ENCODE data around the gene CNTRL.
"Not testable (repeated sequence)": the region's sequence is repeated elsewhere in the genome, so short reads cannot be mapped to it uniquely, and the experiment has no call there.

Gene CNTRL

DNA sequence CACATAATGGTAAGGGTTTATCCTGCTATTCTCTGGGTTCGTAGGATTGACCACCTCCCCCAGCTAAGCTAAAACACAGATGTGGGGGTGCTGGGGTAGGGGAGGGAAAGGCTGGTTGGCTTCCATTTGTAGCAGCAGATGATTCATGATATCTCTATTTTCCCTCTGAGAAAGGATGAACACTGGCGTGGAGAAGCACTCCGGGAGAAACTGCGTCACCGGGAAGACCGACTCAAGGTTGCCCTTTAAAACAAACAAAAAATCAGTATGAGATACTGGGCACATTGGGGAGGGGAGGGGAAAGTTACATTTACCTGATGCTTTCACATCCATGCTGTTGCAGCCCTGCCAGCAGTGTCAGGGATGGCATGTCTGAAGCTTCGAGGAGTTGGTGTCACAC lies 98.7 kb downstream of the CNTRL start:
- no peak for DNase-seq (ENCODE audit: low read depth in 3 of 3, low spot score in 1 of 3)

DNA sequence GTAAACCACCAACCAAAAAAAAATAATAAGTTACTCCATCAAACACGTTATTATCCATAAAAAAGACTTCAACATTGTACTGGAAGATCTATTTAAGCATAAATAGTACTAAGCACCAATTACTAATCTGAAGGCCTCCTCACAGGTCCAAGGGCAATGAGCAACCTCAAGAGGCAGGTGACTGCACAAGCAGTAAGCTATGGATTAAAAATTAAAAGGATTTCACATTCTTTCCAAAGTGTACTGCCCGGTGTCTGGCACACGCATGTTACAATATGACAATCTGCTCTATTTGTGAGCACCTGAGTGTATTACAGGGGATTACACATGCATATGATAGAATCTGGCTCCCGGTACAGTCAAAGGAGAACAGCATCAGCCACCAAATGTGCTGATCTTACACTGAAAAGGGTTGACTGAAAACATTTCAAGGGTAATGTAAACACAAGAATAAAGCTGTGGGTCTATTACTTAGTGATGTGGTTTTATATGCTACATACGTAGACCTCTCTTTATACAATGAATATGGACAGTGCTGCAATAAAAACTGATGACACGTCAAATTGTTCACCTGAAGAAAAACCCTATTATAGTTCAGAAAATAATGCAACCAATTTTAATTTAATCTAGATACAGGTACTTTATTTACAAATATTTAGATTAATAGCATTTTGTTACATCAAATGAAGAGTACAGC lies 104.1 kb downstream of the CNTRL start:
- DNase-seq (ENCODE audit: low read depth in 3 of 3, low spot score in 1 of 3) = no peak

DNA sequence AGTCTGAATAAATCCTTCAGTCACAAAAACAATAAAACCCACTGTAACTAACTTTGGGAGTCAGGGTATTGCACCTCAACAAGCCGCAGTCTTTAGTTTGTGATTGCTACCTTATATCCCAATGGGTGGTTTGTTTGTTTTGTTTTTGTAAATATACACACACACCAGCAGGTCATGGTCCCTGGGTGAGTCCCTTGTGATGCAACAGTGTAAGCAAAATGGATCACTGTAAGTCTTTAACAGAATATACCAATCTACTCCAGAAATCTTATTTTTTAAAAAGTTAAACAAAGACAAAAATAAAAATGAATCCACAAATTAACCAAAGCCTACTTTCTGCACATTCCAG lies 104.6 kb downstream of the CNTRL start:
- not testable (repeated sequence) for DNase-seq (ENCODE audit: low read depth in 3 of 3, low spot score in 1 of 3)

GRCh38 chr9:121179930-121180681 lies 105.4 kb downstream of the CNTRL start:
- no peak for DNase-seq (ENCODE audit: low read depth in 3 of 3, low spot score in 1 of 3)

GRCh38 chr9:121182101-121182836 lies 107.5 kb downstream of the CNTRL start:
- no peak for DNase-seq (ENCODE audit: low read depth in 3 of 3, low spot score in 1 of 3)

DNA sequence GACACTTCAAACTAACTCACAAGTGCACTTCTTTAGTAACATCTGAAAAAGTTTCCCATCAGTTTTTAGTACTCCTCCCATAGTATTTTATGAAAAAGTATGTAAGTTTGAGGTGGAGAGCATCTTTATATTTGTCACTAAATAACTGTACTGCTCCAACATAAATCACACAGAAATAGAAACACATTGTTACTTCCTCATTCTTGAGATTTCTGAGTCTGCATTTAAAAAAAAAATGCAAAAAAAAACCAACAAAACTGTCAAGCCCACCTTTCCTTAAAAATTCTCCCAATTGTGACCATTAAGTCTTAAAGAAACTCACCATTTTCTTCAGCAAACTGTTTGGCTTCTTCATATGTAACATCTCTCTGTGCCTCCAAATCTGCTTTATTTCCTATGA lies 108.2 kb downstream of the CNTRL start:
- DNase-seq (ENCODE audit: low read depth in 3 of 3, low spot score in 1 of 3) = no peak

GRCh38 chr9:121183666-121184423 lies 109.1 kb downstream of the CNTRL start:
- DNase-seq (ENCODE audit: low read depth in 3 of 3, low spot score in 1 of 3) = no peak

DNA sequence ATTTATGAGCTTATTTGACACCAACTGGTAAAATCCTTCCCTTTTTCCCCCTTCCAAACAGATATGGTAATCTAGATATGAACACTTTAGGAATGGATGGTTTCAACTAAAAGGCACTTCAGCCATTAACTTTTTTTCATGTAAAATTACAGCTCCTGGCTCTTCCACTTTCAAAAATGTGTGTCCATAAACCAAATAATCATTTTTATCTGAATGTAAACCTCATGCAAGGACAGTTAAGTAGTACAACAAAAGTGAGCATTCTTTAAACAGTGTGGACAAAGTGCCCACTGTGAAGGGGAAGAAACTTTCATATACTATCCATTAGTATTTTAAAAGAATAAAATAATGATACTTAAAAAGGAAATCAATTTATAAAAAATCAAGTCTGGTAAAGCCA lies 109.7 kb downstream of the CNTRL start:
- DNase-seq (ENCODE audit: low read depth in 3 of 3, low spot score in 1 of 3) = no peak

GRCh38 chr9:121185178-121185745 lies 110.5 kb downstream of the CNTRL start:
- DNase-seq (ENCODE audit: low read depth in 3 of 3, low spot score in 1 of 3) = no peak

DNA sequence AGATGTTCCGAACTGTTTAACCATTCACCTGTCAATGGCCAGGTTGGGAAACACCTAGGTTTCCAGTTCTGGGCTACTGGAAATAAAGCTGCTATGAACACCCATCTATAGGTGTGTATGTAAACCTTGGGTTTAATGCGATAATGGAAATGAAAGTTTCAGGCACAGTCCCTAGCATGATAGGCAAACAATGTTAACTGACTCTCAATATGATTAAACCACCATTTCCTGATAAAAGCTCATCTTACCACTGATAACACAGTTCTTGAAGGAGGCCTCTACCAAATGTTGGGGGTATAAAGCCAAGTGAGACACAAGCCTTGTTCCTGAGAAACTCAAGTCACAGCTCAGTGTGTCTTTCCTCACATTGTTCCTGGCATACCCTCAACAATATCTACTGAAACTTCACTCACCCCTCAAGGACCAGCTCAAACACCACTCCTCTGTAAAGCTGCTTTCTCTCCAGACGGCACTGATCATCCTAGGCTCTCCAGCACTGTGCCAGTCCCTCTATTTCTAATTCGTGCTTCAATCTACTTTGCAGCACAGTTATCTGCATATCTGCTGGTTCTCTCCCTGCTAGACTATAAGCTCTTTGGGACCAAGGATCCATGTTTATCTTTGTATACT lies 111.1 kb downstream of the CNTRL start:
- no peak for DNase-seq (ENCODE audit: low read depth in 3 of 3, low spot score in 1 of 3)

DNA sequence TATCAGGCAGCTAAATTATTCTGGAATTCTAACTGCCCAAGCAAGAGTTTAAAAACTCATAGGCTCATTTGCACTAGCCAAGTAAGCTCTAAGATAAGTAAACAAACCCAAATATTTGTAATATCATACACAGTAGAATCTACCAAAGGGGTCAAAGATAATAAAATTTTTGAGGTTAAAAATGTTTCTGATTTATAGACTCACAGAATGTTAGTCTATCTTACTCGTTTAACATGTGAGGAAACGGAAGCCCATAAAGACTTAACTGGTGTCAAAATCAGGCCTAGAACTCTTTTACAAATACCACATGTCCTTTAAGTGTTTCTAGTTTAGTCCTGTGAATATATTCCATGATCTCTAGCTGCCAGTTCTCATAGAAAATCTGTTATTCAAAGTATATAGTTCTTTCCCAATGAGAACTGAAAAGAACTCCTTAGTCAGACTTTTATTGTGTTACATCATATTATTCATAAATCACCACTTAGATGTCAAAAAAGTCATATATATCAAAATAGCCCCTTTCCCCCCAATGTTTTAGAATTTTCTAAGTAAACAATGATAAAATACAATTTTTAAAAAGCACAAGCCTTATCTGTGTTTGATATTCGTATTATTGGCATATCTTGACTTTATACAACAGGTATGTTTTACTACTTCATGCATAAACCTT lies 113.0 kb downstream of the CNTRL start:
- no peak for DNase-seq (ENCODE audit: low read depth in 3 of 3, low spot score in 1 of 3)

DNA sequence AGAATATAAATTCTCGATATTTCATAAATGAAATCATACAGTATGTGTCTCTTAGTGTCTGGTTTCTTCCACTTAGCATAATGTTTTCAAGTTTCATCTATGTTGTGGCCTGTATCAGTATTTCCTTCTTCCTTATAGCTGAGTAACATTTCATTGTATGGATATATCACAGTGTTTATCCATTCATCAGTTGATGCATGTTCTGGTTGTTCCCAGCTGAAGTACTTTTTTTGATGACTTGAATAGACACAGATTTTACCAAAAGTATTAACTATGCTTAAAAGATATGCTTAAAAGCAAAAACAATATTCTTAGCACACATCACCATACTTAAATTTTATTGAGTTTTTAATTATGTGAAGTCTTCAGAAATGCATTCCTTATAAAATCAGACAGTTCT lies 114.3 kb downstream of the CNTRL start:
- DNase-seq (ENCODE audit: low read depth in 3 of 3, low spot score in 1 of 3) = no peak

GRCh38 chr9:121189660-121190059 lies 114.9 kb downstream of the CNTRL start:
- no peak for DNase-seq (ENCODE audit: low read depth in 3 of 3, low spot score in 1 of 3)

DNA sequence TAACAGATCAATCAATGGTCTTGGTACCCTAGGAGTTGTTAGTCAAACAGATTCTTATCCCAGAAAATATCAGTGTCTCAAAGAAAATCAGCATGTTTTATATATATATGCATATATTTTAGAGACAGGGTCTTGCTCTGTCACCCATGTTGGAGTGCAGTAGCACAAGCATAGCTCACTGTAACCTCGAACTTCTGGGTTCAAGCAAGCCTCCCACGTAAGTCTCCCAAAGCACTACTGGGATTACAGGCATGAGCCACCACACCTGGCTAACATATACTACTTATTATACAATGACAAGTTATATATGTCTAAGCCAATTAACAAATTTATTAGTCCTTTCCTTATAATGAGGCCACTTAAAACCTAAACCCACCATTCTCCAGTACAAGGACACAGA lies 116.5 kb downstream of the CNTRL start:
- no peak for DNase-seq (ENCODE audit: low read depth in 3 of 3, low spot score in 1 of 3)

- no peak for DNase-seq (ENCODE audit: low read depth in 3 of 3, low spot score in 1 of 3)
Observed at GRCh38 chr9:121192518-121192917, 117.8 kb downstream of the CNTRL start.

DNA sequence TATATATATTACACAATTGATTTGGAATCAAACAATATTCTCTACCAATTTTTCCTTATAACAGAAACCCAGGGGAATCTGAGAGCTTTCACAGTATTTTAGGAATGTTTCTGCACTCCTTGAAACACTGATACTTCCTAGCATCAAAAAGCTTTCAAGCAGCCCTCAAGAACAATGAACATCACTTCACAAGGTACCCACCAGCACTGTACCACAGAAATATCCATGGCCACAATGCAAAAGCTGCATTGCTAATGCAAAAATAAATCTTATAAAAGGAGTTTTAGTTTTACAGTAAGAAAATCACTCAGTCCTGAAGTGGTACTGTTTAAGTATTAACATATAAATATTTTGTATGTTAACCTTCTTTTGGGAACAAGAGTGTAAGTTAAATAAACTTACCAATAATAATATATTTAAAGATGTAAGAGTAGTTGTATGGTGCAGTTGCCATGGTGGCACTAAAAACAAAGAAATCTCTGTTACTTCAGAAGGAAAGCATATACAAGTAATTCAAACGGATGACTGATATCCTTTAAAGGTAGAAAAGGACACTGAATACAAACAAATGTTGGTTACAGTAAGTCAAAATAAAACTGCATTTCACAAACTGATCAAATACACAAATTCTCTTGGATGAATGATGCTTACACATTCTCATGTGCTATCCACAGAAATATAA lies 118.3 kb downstream of the CNTRL start:
- no peak for DNase-seq (ENCODE audit: low read depth in 3 of 3, low spot score in 1 of 3)

GRCh38 chr9:121194730-121195129 lies 120.0 kb downstream of the CNTRL start:
- no peak for DNase-seq (ENCODE audit: low read depth in 3 of 3, low spot score in 1 of 3)

GRCh38 chr9:121196389-121196788 lies 121.6 kb downstream of the CNTRL start:
- no peak for DNase-seq (ENCODE audit: low read depth in 3 of 3, low spot score in 1 of 3)

GRCh38 chr9:121197132-121197531 lies 122.4 kb downstream of the CNTRL start:
- no peak for DNase-seq (ENCODE audit: low read depth in 3 of 3, low spot score in 1 of 3)

Measured in stimulated activated CD4-positive, alpha-beta T cell treated with anti-CD3 and anti-CD28 coated beads, TNF-alpha, amount 100 ng/mL, for 1 hour (primary cell).